Ovary (tissue), 9 donors: ENCODE results near the gene STAG3. TPM values are rescaled to one million over a fixed set of nuclear protein-coding genes. Genes with fewer than 3 reads are reported as not detected.

Experiments used
- DNase-seq, 5 donors: peaks; one replicate each; pipeline ENCODE4 v3.0.0-alpha.2; 2019 to 2020
- H3K27ac ChIP-seq, 2 donors: fragments of 200-600 bp; one replicate each; pipeline versions ENCODE4 v1.5.1 to v1.8.0; 2019 to 2022
- H3K27me3 ChIP-seq: fragments of 200-600 bp; one replicate; pipeline ENCODE4 v1.8.0; 2022
- H3K36me3 ChIP-seq: fragments of 200-600 bp; sonication (generic); one replicate; pipeline ENCODE4 v1.5.1; 2019
- H3K4me1 ChIP-seq: one replicate; pipeline ENCODE4 v1.8.1; 2013; ENCODE audit warnings: mild to moderate bottlenecking, moderate library complexity; ENCODE audit not compliant: insufficient read depth
- H3K4me3 ChIP-seq: fragments of 200-600 bp; sonication (generic); one replicate; pipeline ENCODE4 v1.5.1; 2017
- H3K9me3 ChIP-seq, 2 donors: fragments of 200-600 bp in 1 of 2; sonication (generic) in 1 of 2; one replicate each; pipeline versions ENCODE4 v1.5.1 to v1.8.1; 2013 to 2019; ENCODE audit warnings: mild to moderate bottlenecking in 1 of 2, moderate library complexity in 1 of 2
- CTCF ChIP-seq, 3 donors: fragments of 450-650 bp in 2 of 3; fragments of 200-600 bp in 1 of 3; IDR thresholded peaks; one replicate each; pipeline versions ENCODE4 v1.5.1 to v1.8.0; 2016 to 2022; ENCODE audit warnings: antibody characterized with exemption in 3 of 3, mild to moderate bottlenecking in 1 of 3
- EP300 ChIP-seq: sonication (generic); formaldehyde crosslinking; IDR thresholded peaks from one replicate; pipeline ENCODE4 v1.6.1; 2017; ENCODE audit warnings: antibody characterized with exemption
- POLR2A ChIP-seq: fragments of 450-650 bp; IDR thresholded peaks from one replicate; pipeline ENCODE4 v1.6.1; 2017; ENCODE audit warnings: antibody characterized with exemption, mild to moderate bottlenecking, moderate library complexity
- WGBS, 3 donors: extraction: QIAGEN DNeasy Blood & Tissue Kit in 1 of 3; methylation state at CpG; one replicate each; pipeline versions ENCODE4 v1.1.5 to v1.1.7; 2013 to 2017; 5-methylcytosine and 5-hydroxymethylcytosine counted together
- intact Hi-C, 4 donors: fragments of 100-400 bp; cut with DNase I; formaldehyde crosslinking; loops; one replicate each; pipeline versions ENCODE4 v1.11.0 to v1.15.1; 2022 to 2023
- polyA plus RNA-seq, 2 donors: library from polyadenylated mRNA; stranded (reverse); fragments of 200-250 nt in 1 of 2; fragments of 350-450 nt in 1 of 2; fragmentation: Illumina TruSeq in 1 of 2; extraction: RNeasy Lipid Tissue Mini Kit (QIAGEN cat#74804) in 1 of 2; gene quantifications; one replicate each; pipeline ENCODE4 v1.2.3, GENCODE V29; 2013 to 2014
- total RNA-seq, 7 donors: library from RNA; depleted of rRNA in 2 of 7; stranded (reverse); fragments of >200 nt in 2 of 7; fragmentation: NEBNext Ultra II Directional in 3 of 7; extraction: Animal tissue kit (Norgen Biotek cat#: 25700) in 3 of 7; gene quantifications; one replicate each; pipeline versions ENCODE4 v1.1.0 to v1.2.4, GENCODE V29; 2016 to 2023
- donor health status: DM: no; HTN: no; CAD: no; lungs with moderate emphysema.
- donor health status: DM: no; HTN: no; CAD: no.
- donor health status: Bipolar disorder and iron deficiency.
- donor health status: DM: yes; HTN: yes; CAD: no.
- donor health status: DM: no; HTN: no; CAD: no.
- donor health status: DM: yes; HTN: yes; CAD: no.

STAG3 gene
- total and polyA plus RNA-seq, 9 donors: 0.66 to 3.2 (median 1.9) TPM

DNA sequence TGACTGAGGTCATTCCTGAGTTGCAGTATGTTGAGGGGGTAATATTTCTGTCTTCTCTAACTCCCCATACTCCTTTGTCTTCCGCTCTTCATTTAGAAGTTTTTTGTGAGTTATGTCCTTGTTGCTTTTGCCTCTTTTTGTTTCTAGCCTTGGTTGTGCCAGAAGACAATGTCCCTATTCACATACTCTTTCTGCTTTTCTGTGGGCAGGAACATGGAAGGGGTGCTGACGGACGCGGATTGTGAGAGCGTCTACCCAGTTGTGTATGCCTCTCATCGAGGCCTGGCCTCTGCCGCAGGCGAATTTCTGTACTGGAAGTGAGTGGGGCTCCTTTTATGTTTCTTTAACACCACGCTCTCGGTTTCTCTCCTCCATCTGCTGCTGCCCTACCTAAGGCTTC is 20.5 kb downstream of the STAG3 start:
- intact Hi-C loops: no loop called here
- Histone ChIP-seq H3K9me3 (no peaks in the 10 kb centered on the region), H3K36me3 (no peaks in the 10 kb centered on the region), H3K27ac (no peak overlapping the region), H3K4me3 (no peak overlapping the region), H3K27me3 (no peaks in the 10 kb centered on the region), H3K4me1 (no peaks in the 10 kb centered on the region)
- WGBS, 3 donors: 93 to 95% (median 94%) methylated on average over 10 of the region's 10 CpGs
- DNase-seq: no peak
- no peak for TF ChIP-seq EP300
- no peak for TF ChIP-seq CTCF (IDR thresholded peaks at IDR 0.05)
- no peak for TF ChIP-seq POLR2A

DNA sequence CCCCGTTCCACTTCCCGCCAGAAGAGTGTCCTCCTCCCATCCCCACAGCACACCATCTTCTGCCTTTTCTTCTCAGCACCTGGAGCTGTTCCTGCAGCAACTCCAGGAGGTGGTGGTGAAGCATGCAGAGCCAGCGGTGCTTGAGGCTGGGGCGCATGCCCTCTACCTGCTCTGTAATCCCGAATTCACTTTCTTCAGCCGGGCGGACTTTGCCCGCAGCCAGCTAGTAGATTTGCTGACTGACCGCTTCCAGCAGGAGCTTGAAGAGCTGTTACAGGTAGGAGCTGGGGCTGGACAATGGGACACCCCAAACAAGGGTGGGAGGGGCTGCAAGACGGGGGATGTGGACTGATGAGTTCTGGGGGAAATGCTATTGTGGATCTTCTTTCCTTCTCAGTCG is 23.0 kb downstream of the STAG3 start:
- Histone ChIP-seq H3K4me3 (no peak overlapping the region), H3K36me3 (no peaks in the 10 kb centered on the region), H3K27me3 (no peaks in the 10 kb centered on the region), H3K4me1 (no peaks in the 10 kb centered on the region), H3K9me3 (no peaks in the 10 kb centered on the region), H3K27ac (no peak overlapping the region)
- no peak for TF ChIP-seq EP300
- no peak for TF ChIP-seq POLR2A
- no peak for TF ChIP-seq CTCF (IDR thresholded peaks at IDR 0.05)
- 81 to 83% (median 83%) methylated on average over 11 of the region's 11 CpGs for WGBS, 3 donors
- DNase-seq: no peak
- intact Hi-C loops: no loop called here

DNA sequence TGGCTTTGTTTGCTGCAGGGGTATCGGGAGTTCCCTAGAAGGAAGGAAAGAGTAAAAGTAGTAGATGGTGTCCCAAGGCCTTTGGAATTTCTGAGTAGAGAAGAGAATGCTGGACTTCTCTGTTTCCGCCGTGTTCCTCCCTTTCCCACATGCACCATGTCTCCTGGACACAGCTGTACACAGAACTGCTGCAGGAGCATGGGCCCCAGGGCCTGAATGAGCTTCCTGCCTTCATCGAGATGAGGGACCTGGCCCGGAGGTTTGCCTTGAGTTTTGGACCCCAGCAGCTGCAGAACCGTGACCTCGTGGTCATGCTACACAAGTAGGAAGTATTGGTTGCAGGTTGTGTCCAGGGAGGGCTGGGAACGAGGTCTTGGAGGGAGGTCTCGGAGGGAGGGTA is 26.7 kb downstream of the STAG3 start:
- H3K27me3 ChIP-seq: no peaks in the 10 kb centered on the region
- no peaks in the 10 kb centered on the region for H3K36me3 ChIP-seq
- H3K9me3 ChIP-seq: no peaks in the 10 kb centered on the region
- TF ChIP-seq POLR2A (no peak), CTCF (IDR thresholded peaks at IDR 0.05) (no peak), EP300 (no peak)
- no peak for DNase-seq
- no peaks in the 10 kb centered on the region for H3K4me1 ChIP-seq
- H3K4me3 ChIP-seq: no peak overlapping the region
- intact Hi-C loops: no loop called here
- WGBS, 3 donors: 77 to 87% (median 78%) methylated on average over 9 of the region's 9 CpGs
- no peak overlapping the region for H3K27ac ChIP-seq

GRCh38 chr7:100208911-100209408 is 31.2 kb downstream of the STAG3 start:
- Histone ChIP-seq H3K9me3 (no peaks in the 10 kb centered on the region), H3K4me1 (no peaks in the 10 kb centered on the region), H3K4me3 (no peak overlapping the region), H3K36me3 (no peaks in the 10 kb centered on the region), H3K27ac (no peak overlapping the region), H3K27me3 (no peaks in the 10 kb centered on the region)
- WGBS, 3 donors: 18 to 26% (median 25%) methylated on average over 6 of the region's 6 CpGs
- TF ChIP-seq EP300 (no peak), POLR2A (no peak), CTCF (IDR thresholded peaks at IDR 0.05) (no peak)
- no peak for DNase-seq
- intact Hi-C loops: no loop called here
